Smooth muscle cell of the brain vasculature (primary cell): ENCODE data around the gene DCTN1.
"Not testable (repeated sequence)": the region's sequence is repeated elsewhere in the genome, so short reads cannot be mapped to it uniquely, and the experiment has no call there.

Experiments used
- DNase-seq: peaks from one replicate; pipeline ENCODE4 v3.0.0-alpha.2; 2012; ENCODE audit warnings: low read depth, low spot score

Gene DCTN1

GRCh38 chr2:74371421-74371820, 8.7 kb downstream of the DCTN1 start:
- no peak for DNase-seq

DNA sequence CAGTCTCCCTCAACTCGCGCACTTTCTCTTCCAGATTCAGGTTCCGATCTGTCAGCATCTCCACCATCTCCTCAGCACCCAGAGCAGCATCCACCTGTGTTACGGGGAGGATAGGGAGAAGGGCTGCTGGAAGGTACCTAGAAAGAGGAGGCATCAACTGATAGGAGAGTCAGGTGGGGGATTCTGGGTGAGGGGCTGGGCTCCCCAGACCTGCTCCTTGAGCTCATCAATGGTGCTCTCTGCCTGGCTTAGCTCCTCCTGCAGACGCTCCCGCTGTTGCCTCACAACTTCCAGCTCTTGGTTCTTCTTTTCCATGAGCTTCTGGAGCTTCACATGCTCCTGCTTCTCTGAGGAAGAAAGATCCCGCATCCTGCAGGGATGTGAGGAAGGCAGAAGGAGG, 10.1 kb downstream of the DCTN1 start:
- DNase-seq, result no peak

DNA sequence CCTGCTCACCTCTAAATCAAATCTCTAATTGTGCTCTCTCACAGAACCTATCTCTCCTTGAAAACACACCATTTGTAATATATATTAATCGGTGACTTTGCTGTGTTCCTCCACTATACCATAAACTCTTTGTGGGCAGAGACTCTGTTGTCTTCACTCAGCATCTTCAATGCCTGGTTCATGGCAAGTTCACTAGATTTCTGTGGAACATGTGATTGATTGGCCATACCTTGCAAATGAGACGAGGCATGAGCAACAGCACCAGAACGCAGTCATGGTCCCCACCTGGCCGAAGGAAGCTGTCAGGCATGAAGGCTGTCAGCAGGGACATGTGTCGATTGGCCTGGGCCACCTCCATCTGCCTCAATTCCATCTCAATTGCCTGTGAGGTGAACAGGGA, 11.6 kb downstream of the DCTN1 start:
- no peak for DNase-seq

DNA sequence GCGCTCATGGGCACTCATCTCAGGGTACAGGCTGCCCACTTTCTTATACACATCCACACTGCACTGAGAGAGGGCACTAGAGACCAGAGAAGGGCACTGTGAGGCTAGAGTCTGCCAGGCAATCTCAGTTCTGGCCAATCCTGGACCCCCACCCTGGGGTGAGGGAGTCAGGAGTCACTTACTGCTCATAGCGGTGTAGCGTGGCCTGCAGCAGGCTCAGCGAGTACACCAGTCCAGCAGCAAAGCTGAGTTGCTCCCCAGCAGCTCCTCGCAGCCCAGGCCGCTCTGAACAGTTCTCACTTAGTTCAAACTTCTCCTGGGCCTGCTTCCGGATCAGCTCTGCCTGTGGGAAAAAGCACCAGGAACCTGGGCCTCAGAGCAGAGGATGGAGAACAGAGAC, 12.3 kb downstream of the DCTN1 start:
- no peak for DNase-seq

DNA sequence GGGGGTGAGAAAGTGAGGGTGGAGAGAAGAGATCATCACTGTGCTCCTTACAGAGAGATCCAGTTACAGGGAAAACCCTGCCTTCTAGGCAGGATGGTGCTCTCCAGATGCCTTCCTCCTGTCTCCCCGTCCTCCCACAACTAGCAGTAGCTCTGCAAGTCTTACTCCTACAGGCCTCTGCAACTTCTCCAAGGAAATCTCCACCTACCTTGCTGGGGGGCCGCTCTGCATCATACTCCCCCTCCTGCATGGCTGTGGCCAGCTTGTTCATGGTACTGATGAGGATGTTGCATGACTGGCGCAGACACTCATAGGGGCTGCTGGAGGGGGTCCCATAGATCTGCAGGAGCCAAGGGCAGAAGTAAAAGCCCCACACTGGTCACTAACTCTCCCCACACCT, 14.1 kb downstream of the DCTN1 start:
- no peak for DNase-seq

DNA sequence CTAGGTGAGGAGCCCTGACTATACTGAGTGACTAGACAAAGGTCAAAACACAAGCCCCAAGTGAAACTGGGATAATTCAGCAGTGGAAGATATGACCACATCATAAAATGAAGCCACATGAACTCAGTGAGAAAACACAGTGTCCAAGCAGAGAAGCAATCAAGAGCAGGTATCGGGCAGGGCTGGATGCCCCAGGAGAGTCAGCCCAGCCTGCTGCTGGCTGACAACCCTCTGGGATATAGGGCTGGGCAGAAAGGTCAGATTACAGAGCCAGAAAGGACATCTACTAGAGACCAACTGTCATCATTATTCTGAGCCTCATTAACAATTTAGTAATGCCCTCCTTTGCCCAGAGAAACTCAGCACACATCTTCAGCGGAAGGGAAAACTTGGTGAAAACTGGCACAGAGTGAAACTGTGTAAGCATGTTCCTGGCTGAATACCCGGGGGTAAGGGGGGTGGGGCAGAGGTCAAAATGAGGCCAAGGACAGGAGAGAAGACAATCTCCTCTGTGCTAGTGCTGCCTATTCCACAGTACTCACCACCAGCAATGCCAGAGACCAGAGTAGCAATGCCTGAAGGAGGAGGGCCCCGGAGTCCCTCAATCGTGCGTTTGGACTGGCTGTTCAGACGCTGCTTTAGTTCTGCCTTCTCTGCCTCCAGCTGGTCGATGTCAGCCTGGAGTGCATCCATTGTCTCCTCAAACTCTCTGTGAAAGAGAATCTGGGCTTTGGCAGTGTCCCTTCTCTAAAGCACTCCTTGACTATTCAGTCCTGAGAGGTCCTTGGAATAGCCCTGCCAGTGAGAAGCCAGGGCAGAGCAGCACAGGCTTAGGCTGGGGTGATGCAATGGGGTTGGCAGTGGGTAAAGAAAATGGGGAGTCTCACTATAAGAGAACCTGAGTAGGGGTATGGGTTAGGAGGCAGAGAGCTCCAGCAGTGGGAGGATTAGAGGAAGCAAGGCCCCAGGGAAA, 15.3 kb downstream of the DCTN1 start:
- no peak for DNase-seq

GRCh38 chr2:74361327-74361726, 18.8 kb downstream of the DCTN1 start:
- no peak for DNase-seq

DNA sequence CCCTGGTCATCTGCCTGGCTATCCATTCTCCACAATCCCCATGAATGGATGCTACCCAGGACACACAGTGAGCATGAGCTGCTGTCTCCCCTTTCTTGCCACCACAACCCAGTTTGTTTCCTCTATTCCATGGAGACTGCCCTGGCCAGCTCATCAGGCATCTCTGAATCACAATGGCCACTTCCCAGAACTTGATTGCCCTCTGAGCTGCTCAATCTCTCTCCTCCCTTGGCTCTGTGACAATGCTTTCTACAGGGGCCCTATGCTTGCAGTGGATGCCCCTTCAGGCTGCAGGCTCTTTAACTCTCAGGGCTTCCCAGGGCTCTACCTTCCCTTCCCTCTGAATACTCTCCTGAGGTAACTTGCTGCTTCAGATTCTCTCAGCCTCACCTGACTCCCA, 22.5 kb downstream of the DCTN1 start:
- DNase-seq, result no peak

- no peak for DNase-seq
Observed at GRCh38 chr2:74349889-74350288, 30.2 kb downstream of the DCTN1 start.

DNA sequence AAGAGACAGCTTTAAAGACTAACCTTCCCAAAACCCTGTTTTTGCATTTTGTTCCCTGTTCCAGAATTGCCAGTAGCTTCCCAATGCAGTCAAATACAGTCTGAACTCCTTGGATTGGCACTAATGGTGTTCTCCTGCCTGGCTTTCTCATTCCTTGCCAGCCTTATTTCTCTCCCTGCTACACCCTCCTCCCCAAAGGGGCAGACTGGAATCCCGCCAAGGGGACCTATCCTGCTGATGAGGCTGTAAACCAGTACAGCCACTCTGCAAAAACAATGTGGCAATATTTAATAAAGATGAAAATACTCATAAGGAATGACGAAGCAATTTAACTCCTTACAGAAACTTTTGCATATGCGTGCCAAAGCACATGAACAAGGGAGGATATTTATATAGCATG, 32.4 kb downstream of the DCTN1 start:
- no peak for DNase-seq

- no peak for DNase-seq
Observed at GRCh38 chr2:74347303-74347702, 32.8 kb downstream of the DCTN1 start.

- no peak for DNase-seq
Observed at GRCh38 chr2:74345272-74345943, 34.7 kb downstream of the DCTN1 start.

DNA sequence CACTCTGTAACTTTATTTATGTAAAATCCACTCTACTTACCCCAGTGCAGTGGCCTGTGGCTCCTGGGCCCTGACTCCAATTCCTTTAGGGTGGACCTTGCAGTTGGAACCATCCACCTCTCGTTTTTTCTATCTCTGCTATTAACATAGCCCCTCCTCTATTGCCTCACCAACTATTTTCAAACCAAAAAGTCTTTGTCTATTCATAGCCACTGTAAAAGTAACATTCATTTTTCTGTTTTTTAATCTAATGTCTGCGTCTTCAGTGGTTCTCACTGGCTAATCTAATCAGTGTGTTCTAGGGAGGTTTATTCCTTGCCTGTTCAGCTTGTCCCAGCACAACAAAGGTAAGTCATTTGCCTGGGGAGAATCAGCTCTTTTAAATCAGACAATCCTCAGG, 36.8 kb downstream of the DCTN1 start, which contains the start of gene SLC4A5:
TSS of gene SLC4A5 (minus strand) at position 101 of the 400 bp plus-strand sequence. CDS start 28,393 bp downstream, outside the sequence.
- no peak for DNase-seq

DNA sequence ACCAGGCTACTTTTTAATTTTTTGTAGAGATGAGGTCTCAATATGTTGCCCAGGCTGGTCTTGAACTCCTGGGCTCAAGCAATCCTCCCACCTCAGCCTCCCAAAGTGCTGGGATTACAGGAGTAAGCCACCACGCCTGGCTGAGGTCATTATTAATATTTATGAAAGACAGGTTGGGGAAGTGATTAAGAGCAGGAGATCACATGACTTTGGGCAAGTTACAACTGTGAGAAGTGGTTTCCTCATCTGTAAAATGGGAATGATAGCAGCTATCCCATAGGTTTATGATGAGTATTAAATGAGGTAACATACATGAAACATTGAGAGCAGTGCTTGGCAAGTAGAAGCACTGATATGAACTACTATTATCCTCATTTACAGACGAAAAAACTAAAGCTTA, 43.9 kb downstream of the DCTN1 start:
- not testable (repeated sequence) for DNase-seq

GRCh38 chr2:74334931-74335333, 45.2 kb downstream of the DCTN1 start:
- peak; percentile 44 for DNase-seq

GRCh38 chr2:74333896-74334586, 46.1 kb downstream of the DCTN1 start:
- DNase-seq, result no peak

DNA sequence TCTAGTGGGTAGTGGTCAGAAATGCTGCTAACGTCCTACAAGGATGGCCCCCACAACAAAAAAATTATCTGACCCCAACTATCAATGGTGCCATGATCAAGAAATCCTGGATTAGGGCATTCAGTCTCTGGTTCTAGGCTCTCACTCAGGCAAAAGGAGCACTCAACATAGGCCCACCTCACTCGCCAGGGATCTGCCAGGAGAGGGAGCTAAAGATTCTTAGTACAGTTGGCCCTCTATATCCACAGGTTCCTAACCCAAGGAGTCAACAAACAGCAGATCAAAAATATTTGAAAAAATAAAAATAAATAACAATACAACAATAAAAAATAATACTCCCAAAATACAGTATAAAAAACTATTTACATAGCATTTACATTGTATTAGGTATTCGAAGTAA, 46.9 kb downstream of the DCTN1 start:
- no peak for DNase-seq

DNA sequence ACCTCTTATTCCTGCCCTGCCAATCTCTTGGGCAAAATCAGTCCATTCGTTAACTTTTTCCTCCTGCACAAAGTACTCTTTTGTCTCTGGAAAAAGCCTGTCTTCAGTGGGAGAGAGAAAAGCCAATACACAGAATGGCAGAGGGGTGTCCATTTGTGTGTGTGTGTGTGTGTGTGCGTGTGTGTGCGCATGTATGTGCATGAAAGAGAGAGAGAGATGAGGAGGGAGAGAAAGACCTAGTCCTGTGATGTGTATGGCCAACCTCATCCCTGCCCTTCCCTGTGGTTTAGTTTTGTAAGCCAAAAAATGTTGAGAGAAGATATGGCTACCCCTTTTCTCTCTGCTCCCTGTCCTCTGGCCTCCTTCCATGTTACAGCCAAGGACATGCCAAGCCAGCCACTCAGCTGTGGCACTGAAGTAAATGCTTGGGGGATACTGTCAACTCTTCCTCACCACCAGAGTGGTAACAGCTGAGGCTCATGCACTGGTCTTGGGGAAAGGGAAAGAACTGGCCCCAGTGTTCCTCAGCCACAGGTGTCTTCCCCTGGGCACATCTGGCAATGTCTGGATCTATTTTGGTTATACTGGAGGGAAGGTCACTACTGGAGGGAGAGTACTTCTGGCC, 47.4 kb downstream of the DCTN1 start:
- no peak for DNase-seq

GRCh38 chr2:74328573-74328972, 51.5 kb downstream of the DCTN1 start:
- DNase-seq, result no peak

DNA sequence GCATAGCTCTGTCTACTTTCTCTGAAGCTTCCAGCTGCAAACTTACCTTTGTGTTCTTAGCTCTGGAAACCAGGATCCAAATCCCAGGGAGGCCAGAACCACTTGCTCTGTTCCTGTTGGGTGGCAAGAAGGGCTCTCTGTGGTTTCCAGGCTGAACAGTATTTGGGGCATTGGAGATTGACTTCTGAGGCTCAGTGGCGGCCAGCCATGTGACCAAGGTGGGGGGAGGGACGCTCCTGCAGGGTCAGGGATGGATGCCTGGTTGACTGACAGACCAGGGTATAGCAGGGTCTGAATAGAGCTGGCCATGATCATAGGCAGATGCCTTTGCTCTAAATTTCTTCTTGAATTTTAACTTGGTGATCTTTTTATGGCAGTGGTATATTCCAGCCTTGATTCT, 52.0 kb downstream of the DCTN1 start:
- DNase-seq, result no peak

GRCh38 chr2:74327627-74328026, 52.5 kb downstream of the DCTN1 start:
- DNase-seq, result no peak

- no peak for DNase-seq
Observed at GRCh38 chr2:74327199-74327598, 52.9 kb downstream of the DCTN1 start.
